ENCODE results near the gene SH2D4B. TPM values are rescaled to one million over a fixed set of nuclear protein-coding genes. Genes with fewer than 3 reads are reported as not detected.
A peak's percentile ranks its signal among the peaks of the same experiment; 100 is the strongest.
"Not testable (repeated sequence)": the region's sequence is repeated elsewhere in the genome, so short reads cannot be mapped to it uniquely, and the experiment has no call there.

SH2D4B gene
- polyA plus RNA-seq, 4 donors: 0.07 to 0.20 (median 0.14) TPM

GRCh38 chr10:80522756-80523363, 14.8 kb upstream of the SH2D4B start:
- no peak for DNase-seq (ENCODE audit: low read depth in 4 of 4, low spot score in 3 of 4)

- no peak for DNase-seq (ENCODE audit: low read depth in 4 of 4, low spot score in 3 of 4)
These were observed 13.9 kb upstream of the SH2D4B start for GRCh38 chr10:80523773-80524172.

GRCh38 chr10:80524190-80524909, 13.4 kb upstream of the SH2D4B start:
- DNase-seq (ENCODE audit: low read depth in 4 of 4, low spot score in 3 of 4): no peak

GRCh38 chr10:80526218-80526617, 11.5 kb upstream of the SH2D4B start:
- no peak for DNase-seq (ENCODE audit: low read depth in 4 of 4, low spot score in 3 of 4)

GRCh38 chr10:80526742-80527141, 11.0 kb upstream of the SH2D4B start:
- no peak for DNase-seq (ENCODE audit: low read depth in 4 of 4, low spot score in 3 of 4)

GRCh38 chr10:80528185-80528700, 9.5 kb upstream of the SH2D4B start:
- DNase-seq (ENCODE audit: low read depth in 4 of 4, low spot score in 3 of 4): no peak

- no peak for DNase-seq (ENCODE audit: low read depth in 4 of 4, low spot score in 3 of 4)
These were observed 8.8 kb upstream of the SH2D4B start for GRCh38 chr10:80528901-80529300.

- DNase-seq (ENCODE audit: low read depth in 4 of 4, low spot score in 3 of 4): no peak
These were observed 8.1 kb upstream of the SH2D4B start for GRCh38 chr10:80529604-80530003.

GRCh38 chr10:80530251-80530650, 7.5 kb upstream of the SH2D4B start:
- no peak for DNase-seq (ENCODE audit: low read depth in 4 of 4, low spot score in 3 of 4)

GRCh38 chr10:80530816-80531215, 6.9 kb upstream of the SH2D4B start:
- DNase-seq (ENCODE audit: low read depth in 4 of 4, low spot score in 3 of 4): no peak

GRCh38 chr10:80532571-80532970, 5.1 kb upstream of the SH2D4B start:
- DNase-seq (ENCODE audit: low read depth in 4 of 4, low spot score in 3 of 4): no peak

GRCh38 chr10:80534059-80534458, 3.6 kb upstream of the SH2D4B start:
- DNase-seq (ENCODE audit: low read depth in 4 of 4, low spot score in 3 of 4): not testable (repeated sequence)

GRCh38 chr10:80534646-80535045, 3.1 kb upstream of the SH2D4B start:
- not testable (repeated sequence) for DNase-seq (ENCODE audit: low read depth in 4 of 4, low spot score in 3 of 4)

- peak in 1 of 4 donors; percentile 33 for DNase-seq (ENCODE audit: low read depth in 4 of 4, low spot score in 3 of 4)
These were observed 1.9 kb upstream of the SH2D4B start for GRCh38 chr10:80535671-80536360.

GRCh38 chr10:80536361-80536835, 1.3 kb upstream of the SH2D4B start:
- DNase-seq (ENCODE audit: low read depth in 4 of 4, low spot score in 3 of 4): no peak

- peak in 1 of 4 donors; percentile 31 for DNase-seq (ENCODE audit: low read depth in 4 of 4, low spot score in 3 of 4)
These were observed 491 bp upstream of the SH2D4B start for GRCh38 chr10:80537086-80537735.

- DNase-seq (ENCODE audit: low read depth in 4 of 4, low spot score in 3 of 4): no peak
These were observed 931 bp downstream of the SH2D4B start for GRCh38 chr10:80538481-80539185.

GRCh38 chr10:80539421-80540031, 1.8 kb downstream of the SH2D4B start:
- no peak for DNase-seq (ENCODE audit: low read depth in 4 of 4, low spot score in 3 of 4)

GRCh38 chr10:80540136-80540535, 2.4 kb downstream of the SH2D4B start:
- no peak for DNase-seq (ENCODE audit: low read depth in 4 of 4, low spot score in 3 of 4)

- DNase-seq (ENCODE audit: low read depth in 4 of 4, low spot score in 3 of 4): no peak
These were observed 2.9 kb downstream of the SH2D4B start for GRCh38 chr10:80540618-80540980.
